ENCODE measurements around the gene TMEM182.
A peak's percentile ranks its signal among the peaks of the same experiment; 100 is the strongest.

TMEM182 gene, protein sequence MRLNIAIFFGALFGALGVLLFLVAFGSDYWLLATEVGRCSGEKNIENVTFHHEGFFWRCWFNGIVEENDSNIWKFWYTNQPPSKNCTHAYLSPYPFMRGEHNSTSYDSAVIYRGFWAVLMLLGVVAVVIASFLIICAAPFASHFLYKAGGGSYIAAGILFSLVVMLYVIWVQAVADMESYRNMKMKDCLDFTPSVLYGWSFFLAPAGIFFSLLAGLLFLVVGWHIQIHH
- total RNA-seq, result 1.9 to 2.8 (median 2.2) reads per million in 3 donors

DNA sequence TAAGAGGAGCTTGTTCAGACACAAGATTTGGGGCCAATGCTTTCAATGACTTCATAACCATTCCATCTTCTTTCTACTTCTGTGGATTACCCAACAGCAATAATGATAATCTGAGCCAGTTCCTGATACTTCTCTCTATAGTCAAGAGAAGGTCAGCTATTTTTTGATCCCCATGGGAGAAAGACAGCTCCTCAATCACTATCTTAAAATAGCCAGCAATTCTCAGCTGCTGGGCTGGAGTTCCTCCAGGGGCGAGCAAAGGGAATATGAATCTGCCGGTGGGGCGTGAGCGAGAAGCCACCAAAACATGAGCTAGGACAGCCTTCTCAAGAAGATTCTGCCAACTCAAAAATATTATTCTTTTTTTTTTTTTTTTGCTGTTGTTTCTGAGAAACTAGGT, at the start of gene TMEM182:
TMEM182 (plus strand) TSS at position 269 of the 400 bp plus-strand sequence. CDS start 187 bp downstream, outside the sequence.
- Histone ChIP-seq H3K27me3 (replicated peaks; ENCODE audit: control insufficient read depth, insufficient read depth, low read length, poor library complexity, severe bottlenecking) (no peaks in the 10 kb centered on the region), H3K4me1 (ENCODE audit: control insufficient read depth, insufficient read depth, low read length, poor library complexity, severe bottlenecking) (no peaks in the 10 kb centered on the region), H3K36me3 (ENCODE audit: control insufficient read depth, insufficient read depth, low read length) (no peaks in the 10 kb centered on the region), H3K9me3 (ENCODE audit: control insufficient read depth, low read length) (no peaks in the 10 kb centered on the region), H3K27ac (ENCODE audit: insufficient read depth, low read length, poor library complexity, severe bottlenecking) (no peak within 1 kb of the TSS), H3K4me3 (ENCODE audit: insufficient read depth, low read depth, low read length, poor library complexity, severe bottlenecking) (no peak within 1 kb of the TSS)
- DNase-seq, result no peak

DNA sequence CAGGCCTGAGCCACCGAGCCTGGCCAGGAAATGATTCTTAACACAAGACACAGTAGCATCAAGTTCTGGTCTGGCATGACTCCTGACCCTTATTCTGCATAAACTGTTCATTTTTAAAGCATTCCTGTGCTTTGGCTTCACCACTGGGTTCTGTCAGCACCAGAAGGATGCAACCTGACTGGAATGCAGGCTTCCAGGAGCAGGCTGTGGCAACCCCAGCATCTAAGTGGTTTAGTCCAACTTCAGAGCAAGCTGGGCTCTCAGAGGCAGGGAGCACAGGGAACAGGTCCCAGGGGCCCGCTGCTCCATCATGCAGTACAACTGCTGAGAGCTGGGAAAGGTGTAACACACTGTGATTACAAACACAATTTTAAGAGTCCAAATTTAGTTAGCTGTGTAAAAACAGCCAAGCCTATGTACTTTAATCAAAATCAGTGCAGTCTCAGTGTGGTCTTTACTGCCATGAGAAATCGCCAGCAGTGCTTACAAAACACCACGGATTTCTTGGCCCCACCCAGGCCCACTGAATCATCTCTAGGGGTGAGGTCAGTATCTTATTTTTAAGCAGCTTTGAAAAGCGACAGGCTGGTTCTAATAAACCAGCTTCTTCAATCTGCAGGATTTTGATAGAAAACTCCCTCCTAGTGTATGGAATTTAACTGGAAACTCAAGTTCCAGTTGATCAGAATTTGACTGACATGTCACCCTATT, 44.4 kb upstream of the TMEM182 start:
- Histone ChIP-seq H3K9me3 (ENCODE audit: control insufficient read depth, low read length) (no peaks in the 10 kb centered on the region), H3K36me3 (ENCODE audit: control insufficient read depth, insufficient read depth, low read length) (peaks cover 36% of the 10 kb centered on the region), H3K27me3 (replicated peaks; ENCODE audit: control insufficient read depth, insufficient read depth, low read length, poor library complexity, severe bottlenecking) (no peaks in the 10 kb centered on the region), H3K27ac (ENCODE audit: insufficient read depth, low read length, poor library complexity, severe bottlenecking) (no peak overlapping the region), H3K4me3 (ENCODE audit: insufficient read depth, low read depth, low read length, poor library complexity, severe bottlenecking) (no peak overlapping the region), H3K4me1 (ENCODE audit: control insufficient read depth, insufficient read depth, low read length, poor library complexity, severe bottlenecking) (no peaks in the 10 kb centered on the region)
- DNase-seq, result no peak

DNA sequence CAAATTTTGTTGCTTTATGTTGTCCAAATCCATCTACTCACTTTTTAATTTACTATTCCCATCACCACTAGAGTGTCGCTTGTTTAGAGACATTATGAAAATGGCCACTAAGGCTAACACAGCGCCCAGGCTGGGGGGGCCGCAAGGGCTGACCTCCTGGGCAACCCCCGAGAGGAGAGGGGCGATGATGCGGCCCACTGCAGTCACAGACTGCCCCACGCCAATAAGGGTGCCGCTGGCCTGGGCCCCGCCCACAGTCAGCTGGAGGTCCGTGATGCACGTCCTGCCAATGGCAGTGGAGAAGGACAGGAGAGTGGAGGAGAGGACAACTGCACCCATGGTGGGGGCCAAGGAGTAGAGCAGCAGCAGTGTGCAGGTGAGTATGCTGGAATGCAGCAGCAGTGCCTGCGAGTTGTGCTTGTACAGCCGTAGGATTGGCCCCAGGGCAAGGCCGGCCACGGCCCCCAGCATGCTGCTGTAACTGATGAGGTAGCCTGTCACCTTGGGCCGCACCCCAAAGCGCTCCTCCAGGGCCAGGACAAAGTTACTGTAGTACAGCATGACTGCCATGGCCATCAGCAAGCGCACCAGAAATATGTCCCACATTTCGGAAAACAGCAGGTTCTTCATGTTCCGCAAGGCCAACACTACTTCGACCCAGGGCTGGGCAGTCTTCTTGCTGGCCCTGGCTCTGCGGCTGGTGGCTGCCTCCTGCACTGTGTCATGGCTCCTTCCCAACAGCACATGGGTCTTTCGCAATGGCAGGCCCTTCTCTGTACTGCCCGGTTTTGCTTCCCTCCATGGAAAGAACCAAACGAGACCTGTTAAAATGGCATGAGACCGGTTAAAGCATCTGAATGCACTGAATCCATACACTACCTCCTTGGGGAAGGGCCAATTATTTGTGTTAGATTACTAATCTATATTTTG, 43.2 kb upstream of the TMEM182 start:
- Histone ChIP-seq H3K36me3 (ENCODE audit: control insufficient read depth, insufficient read depth, low read length) (peaks cover 41% of the 10 kb centered on the region), H3K27me3 (replicated peaks; ENCODE audit: control insufficient read depth, insufficient read depth, low read length, poor library complexity, severe bottlenecking) (no peaks in the 10 kb centered on the region), H3K27ac (ENCODE audit: insufficient read depth, low read length, poor library complexity, severe bottlenecking) (no peak overlapping the region), H3K4me1 (ENCODE audit: control insufficient read depth, insufficient read depth, low read length, poor library complexity, severe bottlenecking) (no peaks in the 10 kb centered on the region), H3K9me3 (ENCODE audit: control insufficient read depth, low read length) (no peaks in the 10 kb centered on the region), H3K4me3 (ENCODE audit: insufficient read depth, low read depth, low read length, poor library complexity, severe bottlenecking) (no peak overlapping the region)
- DNase-seq, result no peak

DNA sequence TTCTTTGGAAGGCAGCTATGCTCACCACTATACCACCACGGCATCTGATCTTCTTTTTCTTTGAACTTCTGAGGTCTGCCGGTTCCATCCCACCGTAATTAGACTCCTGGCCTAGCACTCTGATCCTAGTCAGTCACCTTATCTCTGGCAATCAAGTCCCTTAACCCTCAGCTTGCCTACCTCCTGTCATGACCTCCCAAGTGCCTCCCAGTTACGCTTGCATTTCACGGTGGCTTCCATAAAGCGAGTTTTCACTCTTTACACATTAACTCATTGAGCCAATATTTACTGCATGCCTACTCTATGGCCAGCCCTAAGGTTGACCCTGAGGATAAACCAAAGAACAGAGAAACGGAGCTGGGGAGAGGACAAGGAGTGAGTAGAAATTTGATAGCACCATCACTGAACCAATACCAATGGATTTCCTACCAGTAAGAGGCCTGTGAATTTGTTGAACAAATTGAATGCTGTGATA, 37.8 kb upstream of the TMEM182 start:
- no peaks in the 10 kb centered on the region for H3K4me1 ChIP-seq (ENCODE audit: control insufficient read depth, insufficient read depth, low read length, poor library complexity, severe bottlenecking)
- H3K27ac ChIP-seq (ENCODE audit: insufficient read depth, low read length, poor library complexity, severe bottlenecking), result no peak overlapping the region
- peaks cover 55% of the 10 kb centered on the region for H3K36me3 ChIP-seq (ENCODE audit: control insufficient read depth, insufficient read depth, low read length)
- H3K4me3 ChIP-seq (ENCODE audit: insufficient read depth, low read depth, low read length, poor library complexity, severe bottlenecking), result no peak overlapping the region
- no peaks in the 10 kb centered on the region for H3K9me3 ChIP-seq (ENCODE audit: control insufficient read depth, low read length)
- no peaks in the 10 kb centered on the region for H3K27me3 ChIP-seq (replicated peaks; ENCODE audit: control insufficient read depth, insufficient read depth, low read length, poor library complexity, severe bottlenecking)
- no peak for DNase-seq

DNA sequence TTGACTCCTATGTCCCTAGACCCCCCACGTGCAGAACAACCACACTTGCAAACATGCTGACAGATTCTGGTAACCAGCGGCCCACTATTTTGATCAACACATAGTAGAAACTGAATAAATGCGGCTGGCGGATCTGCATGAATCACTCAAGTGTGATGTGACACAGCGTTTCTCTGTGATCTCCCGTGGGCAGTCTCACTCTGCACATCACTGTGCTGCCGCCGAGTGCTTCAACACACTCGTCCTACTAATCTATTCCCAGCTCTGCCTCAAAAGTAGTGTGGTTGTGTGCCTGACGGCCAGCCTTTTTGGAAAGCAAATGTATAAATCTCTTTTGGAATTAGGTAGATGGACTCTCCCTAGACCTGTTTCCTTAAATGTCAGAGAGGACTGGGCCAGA, 37.3 kb upstream of the TMEM182 start:
- H3K27ac ChIP-seq (ENCODE audit: insufficient read depth, low read length, poor library complexity, severe bottlenecking), result no peak overlapping the region
- no peaks in the 10 kb centered on the region for H3K27me3 ChIP-seq (replicated peaks; ENCODE audit: control insufficient read depth, insufficient read depth, low read length, poor library complexity, severe bottlenecking)
- H3K36me3 ChIP-seq (ENCODE audit: control insufficient read depth, insufficient read depth, low read length), result peaks cover 50% of the 10 kb centered on the region
- no peaks in the 10 kb centered on the region for H3K4me1 ChIP-seq (ENCODE audit: control insufficient read depth, insufficient read depth, low read length, poor library complexity, severe bottlenecking)
- DNase-seq, result no peak
- no peaks in the 10 kb centered on the region for H3K9me3 ChIP-seq (ENCODE audit: control insufficient read depth, low read length)
- H3K4me3 ChIP-seq (ENCODE audit: insufficient read depth, low read depth, low read length, poor library complexity, severe bottlenecking), result no peak overlapping the region

DNA sequence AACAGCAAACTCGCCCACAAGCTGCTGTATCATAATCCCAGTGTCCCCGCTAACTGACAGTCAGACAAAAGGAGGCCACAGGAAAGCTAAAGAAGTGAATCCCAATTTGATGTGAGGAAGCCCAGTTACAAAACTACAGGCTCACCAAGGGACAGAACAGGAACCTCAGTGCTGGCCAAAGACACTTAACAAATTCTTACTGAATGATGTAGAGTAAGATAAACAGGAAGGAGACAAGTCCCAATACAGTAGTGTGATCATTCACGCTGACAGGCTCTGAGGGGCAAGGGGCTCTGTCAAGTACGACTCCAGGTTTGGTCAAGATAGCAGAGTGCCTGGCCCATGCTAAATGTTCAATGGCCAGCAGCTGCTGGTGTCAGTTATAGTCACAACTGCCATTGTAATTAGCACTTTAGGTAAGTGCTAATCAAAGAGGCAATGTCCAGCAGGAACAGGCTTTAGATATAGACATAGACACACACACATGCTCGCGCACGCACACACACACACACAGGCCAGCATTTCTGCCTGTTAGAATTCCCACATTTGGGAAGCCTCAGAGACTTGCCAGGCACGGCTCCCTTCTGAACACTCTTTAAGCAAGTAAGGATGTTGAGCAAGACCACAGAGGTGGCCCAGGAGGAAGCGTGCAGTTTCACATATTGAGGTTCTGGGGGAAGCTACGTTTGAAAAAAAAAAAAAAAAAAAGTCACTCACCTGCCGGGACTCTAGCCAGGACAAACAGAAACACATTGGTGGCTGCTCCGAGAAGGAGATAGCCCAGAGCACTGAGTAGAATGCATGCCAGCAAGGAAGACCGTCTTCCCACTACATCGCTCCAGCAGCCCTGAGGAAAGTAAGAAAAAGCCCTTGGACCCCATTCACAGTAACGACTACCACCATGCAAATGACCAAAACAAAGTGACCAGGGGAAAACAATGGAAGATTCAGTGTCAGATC, 35.4 kb upstream of the TMEM182 start:
- Histone ChIP-seq H3K27me3 (replicated peaks; ENCODE audit: control insufficient read depth, insufficient read depth, low read length, poor library complexity, severe bottlenecking) (no peaks in the 10 kb centered on the region), H3K4me3 (ENCODE audit: insufficient read depth, low read depth, low read length, poor library complexity, severe bottlenecking) (no peak overlapping the region), H3K36me3 (ENCODE audit: control insufficient read depth, insufficient read depth, low read length) (peaks cover 35% of the 10 kb centered on the region), H3K9me3 (ENCODE audit: control insufficient read depth, low read length) (no peaks in the 10 kb centered on the region), H3K4me1 (ENCODE audit: control insufficient read depth, insufficient read depth, low read length, poor library complexity, severe bottlenecking) (no peaks in the 10 kb centered on the region), H3K27ac (ENCODE audit: insufficient read depth, low read length, poor library complexity, severe bottlenecking) (no peak overlapping the region)
- DNase-seq, result no peak

DNA sequence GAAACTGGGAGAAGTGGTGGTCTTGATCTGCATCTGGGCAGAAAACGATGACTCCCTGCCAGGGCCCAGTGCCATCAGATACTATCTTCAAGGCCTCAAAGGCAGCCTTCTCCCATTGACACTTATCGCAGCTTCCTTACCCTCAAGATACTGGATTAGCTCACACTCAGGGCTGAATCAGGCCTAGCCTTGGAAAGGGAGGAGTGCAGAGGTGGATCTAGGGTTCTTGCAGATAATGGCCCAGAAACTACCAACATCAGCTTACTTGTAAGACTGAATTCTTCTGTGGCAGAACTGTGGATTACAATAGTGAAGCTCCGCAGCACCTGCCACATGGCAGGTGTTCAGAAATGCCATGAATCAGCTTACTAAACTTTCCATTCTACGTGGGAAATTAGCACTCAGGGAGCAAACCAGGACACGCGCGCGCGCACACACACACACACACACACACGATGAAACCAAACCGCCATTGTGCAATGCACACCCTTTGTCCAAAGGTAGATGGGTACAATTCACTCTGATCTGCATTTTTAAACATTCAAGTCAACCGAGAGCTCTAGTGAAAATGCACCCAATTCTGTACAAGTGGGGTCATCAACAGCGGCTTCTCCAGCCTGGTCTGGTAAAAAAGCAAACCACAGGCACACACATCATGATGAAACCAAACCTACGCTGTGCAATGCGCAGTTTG, 26.3 kb upstream of the TMEM182 start:
- H3K4me1 ChIP-seq (ENCODE audit: control insufficient read depth, insufficient read depth, low read length, poor library complexity, severe bottlenecking), result peaks cover 11% of the 10 kb centered on the region
- H3K9me3 ChIP-seq (ENCODE audit: control insufficient read depth, low read length), result no peaks in the 10 kb centered on the region
- no peaks in the 10 kb centered on the region for H3K27me3 ChIP-seq (replicated peaks; ENCODE audit: control insufficient read depth, insufficient read depth, low read length, poor library complexity, severe bottlenecking)
- H3K4me3 ChIP-seq (ENCODE audit: insufficient read depth, low read depth, low read length, poor library complexity, severe bottlenecking), result peak overlapping the region; percentile 93
- no peak overlapping the region for H3K27ac ChIP-seq (ENCODE audit: insufficient read depth, low read length, poor library complexity, severe bottlenecking)
- DNase-seq, result no peak
- peaks cover 5% of the 10 kb centered on the region for H3K36me3 ChIP-seq (ENCODE audit: control insufficient read depth, insufficient read depth, low read length)

DNA sequence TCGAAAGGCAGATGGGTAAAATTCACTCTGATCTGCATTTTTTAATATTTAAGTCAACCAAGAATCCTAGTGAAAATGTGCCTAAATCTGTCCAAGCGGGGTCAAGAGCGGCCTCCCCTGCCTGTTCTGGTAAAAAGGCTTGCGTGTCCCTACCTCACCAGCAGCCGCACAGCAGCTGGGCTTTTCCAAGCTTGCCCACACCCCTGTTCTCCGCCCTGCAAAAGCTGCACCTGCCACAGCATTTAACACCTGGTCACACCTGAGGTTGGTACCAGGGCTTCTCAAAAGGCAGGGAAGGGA, 25.8 kb upstream of the TMEM182 start:
- peak overlapping the region; percentile 93 for H3K4me3 ChIP-seq (ENCODE audit: insufficient read depth, low read depth, low read length, poor library complexity, severe bottlenecking)
- peaks cover 5% of the 10 kb centered on the region for H3K36me3 ChIP-seq (ENCODE audit: control insufficient read depth, insufficient read depth, low read length)
- H3K27ac ChIP-seq (ENCODE audit: insufficient read depth, low read length, poor library complexity, severe bottlenecking), result peak overlapping the region; percentile 43
- H3K27me3 ChIP-seq (replicated peaks; ENCODE audit: control insufficient read depth, insufficient read depth, low read length, poor library complexity, severe bottlenecking), result no peaks in the 10 kb centered on the region
- no peaks in the 10 kb centered on the region for H3K9me3 ChIP-seq (ENCODE audit: control insufficient read depth, low read length)
- DNase-seq, result no peak
- peaks cover 11% of the 10 kb centered on the region for H3K4me1 ChIP-seq (ENCODE audit: control insufficient read depth, insufficient read depth, low read length, poor library complexity, severe bottlenecking)
